C4-2B (cell line): ENCODE measurements around the gene BCAR3.

Source experiments
- CTCF ChIP-seq: fragments of 450-650 bp; conservative IDR thresholded peaks from 2 replicates; pipeline ENCODE4 v1.5.1; 2017; ENCODE audit warnings: mild to moderate bottlenecking
- ZFX ChIP-seq: fragments of 450-650 bp; IDR thresholded peaks from 2 replicates; pipeline ENCODE4 v1.6.1; 2017

- no peak for TF ChIP-seq CTCF
- TF ChIP-seq ZFX, result no peak
Measured at GRCh38 chr1:93667642-93668041, 14.0 kb downstream of the BCAR3 start.
